Central memory CD8-positive, alpha-beta T cell (primary cell): ENCODE data around the gene C1orf53.

Experiments
- ATAC-seq: fragments of 150-1000 bp; cut with Tn5 transposase; replicated peaks from 2 replicates; pipeline ENCODE4 v1.10.0; 2022; ENCODE audit warnings: mild to moderate bottlenecking, moderate FRiP score, moderate number of reproducible peaks; ENCODE audit not compliant: poor library complexity, severe bottlenecking; ENCODE audit errors: extremely low read depth
- DNase-seq, 2 donors: peaks; one replicate each; pipeline ENCODE4 v3.0.0; 2021; ENCODE audit warnings: low spot score in 2 of 2
- H3K27ac Mint-ChIP-seq: one replicate; pipeline ENCODE4 v1.8.0; 2022; ENCODE audit warnings: low read depth, mild to moderate bottlenecking, moderate library complexity, mixed read lengths
- H3K27me3 Mint-ChIP-seq: one replicate; pipeline ENCODE4 v1.8.0; 2022; ENCODE audit warnings: mixed read lengths
- H3K36me3 Mint-ChIP-seq: one replicate; pipeline ENCODE4 v1.8.0; 2022; ENCODE audit warnings: mild to moderate bottlenecking, moderate library complexity, mixed read lengths; ENCODE audit not compliant: insufficient read depth
- H3K4me1 Mint-ChIP-seq: one replicate; pipeline ENCODE4 v1.8.0; 2022; ENCODE audit warnings: mixed read lengths
- H3K4me3 Mint-ChIP-seq: one replicate; pipeline ENCODE4 v1.8.0; 2022; ENCODE audit warnings: mild to moderate bottlenecking, moderate library complexity, mixed read lengths
- H3K9me3 Mint-ChIP-seq: one replicate; pipeline ENCODE4 v1.8.0; 2022; ENCODE audit warnings: mixed read lengths

The C1orf53 gene

DNA sequence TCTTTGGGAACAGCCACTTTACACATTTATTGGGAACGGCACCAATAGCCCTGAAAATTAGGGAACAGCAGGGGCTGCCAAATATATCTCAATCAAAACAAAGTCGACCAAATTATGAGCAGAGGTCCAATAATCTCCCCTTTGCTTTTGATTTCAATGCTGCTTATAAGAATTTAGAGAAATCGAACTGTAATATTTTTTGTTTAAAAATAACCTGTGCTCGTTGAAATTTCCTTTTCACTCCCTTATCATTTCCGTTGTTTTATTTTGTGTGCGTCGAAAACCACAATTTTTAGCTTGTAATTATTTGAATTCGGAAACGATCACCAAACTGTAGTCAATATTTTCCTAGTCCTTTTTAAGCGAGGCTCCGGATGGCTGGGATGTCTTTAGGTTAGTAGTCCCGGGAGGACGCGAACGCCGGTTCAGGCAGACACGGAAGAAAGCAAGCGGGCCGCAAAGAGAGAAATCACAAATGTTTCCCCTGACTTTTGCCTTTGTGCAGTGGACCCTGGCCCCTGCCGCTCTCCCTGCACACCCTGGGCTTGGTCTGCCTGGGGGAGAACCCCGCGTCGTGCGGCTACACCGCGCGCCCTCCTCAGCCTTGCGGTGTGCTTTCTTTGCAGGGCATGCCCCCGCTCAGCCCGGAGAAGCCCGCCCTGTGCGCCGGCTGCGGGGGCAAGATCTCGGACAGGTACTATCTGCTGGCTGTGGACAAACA is 17.1 kb downstream of the C1orf53 start:
- H3K9me3 Mint-ChIP-seq = no peaks in the 10 kb centered on the region
- no peak for DNase-seq
- H3K36me3 Mint-ChIP-seq = peaks cover 11% of the 10 kb centered on the region
- peak overlapping the region; percentile 51 for H3K4me3 Mint-ChIP-seq
- peaks cover 95% of the 10 kb centered on the region for H3K27me3 Mint-ChIP-seq
- no peak overlapping the region for H3K27ac Mint-ChIP-seq
- H3K4me1 Mint-ChIP-seq = peaks cover 53% of the 10 kb centered on the region
- ATAC-seq = no peak

- peaks cover 53% of the 10 kb centered on the region for H3K4me1 Mint-ChIP-seq
- H3K4me3 Mint-ChIP-seq = peak overlapping the region; percentile 51
- H3K36me3 Mint-ChIP-seq = peaks cover 11% of the 10 kb centered on the region
- H3K27ac Mint-ChIP-seq = no peak overlapping the region
- ATAC-seq = no peak
- no peak for DNase-seq
- no peaks in the 10 kb centered on the region for H3K9me3 Mint-ChIP-seq
- peaks cover 95% of the 10 kb centered on the region for H3K27me3 Mint-ChIP-seq
These were observed 17.6 kb downstream of the C1orf53 start for GRCh38 chr1:197920067-197920396.

GRCh38 chr1:197920414-197921117 is 18.1 kb downstream of the C1orf53 start:
- peak overlapping the region; percentile 51 for H3K4me3 Mint-ChIP-seq
- DNase-seq (no peak), ATAC-seq (no peak)
- peaks cover 95% of the 10 kb centered on the region for H3K27me3 Mint-ChIP-seq
- no peaks in the 10 kb centered on the region for H3K9me3 Mint-ChIP-seq
- peaks cover 11% of the 10 kb centered on the region for H3K36me3 Mint-ChIP-seq
- no peak overlapping the region for H3K27ac Mint-ChIP-seq
- H3K4me1 Mint-ChIP-seq = peaks cover 50% of the 10 kb centered on the region

DNA sequence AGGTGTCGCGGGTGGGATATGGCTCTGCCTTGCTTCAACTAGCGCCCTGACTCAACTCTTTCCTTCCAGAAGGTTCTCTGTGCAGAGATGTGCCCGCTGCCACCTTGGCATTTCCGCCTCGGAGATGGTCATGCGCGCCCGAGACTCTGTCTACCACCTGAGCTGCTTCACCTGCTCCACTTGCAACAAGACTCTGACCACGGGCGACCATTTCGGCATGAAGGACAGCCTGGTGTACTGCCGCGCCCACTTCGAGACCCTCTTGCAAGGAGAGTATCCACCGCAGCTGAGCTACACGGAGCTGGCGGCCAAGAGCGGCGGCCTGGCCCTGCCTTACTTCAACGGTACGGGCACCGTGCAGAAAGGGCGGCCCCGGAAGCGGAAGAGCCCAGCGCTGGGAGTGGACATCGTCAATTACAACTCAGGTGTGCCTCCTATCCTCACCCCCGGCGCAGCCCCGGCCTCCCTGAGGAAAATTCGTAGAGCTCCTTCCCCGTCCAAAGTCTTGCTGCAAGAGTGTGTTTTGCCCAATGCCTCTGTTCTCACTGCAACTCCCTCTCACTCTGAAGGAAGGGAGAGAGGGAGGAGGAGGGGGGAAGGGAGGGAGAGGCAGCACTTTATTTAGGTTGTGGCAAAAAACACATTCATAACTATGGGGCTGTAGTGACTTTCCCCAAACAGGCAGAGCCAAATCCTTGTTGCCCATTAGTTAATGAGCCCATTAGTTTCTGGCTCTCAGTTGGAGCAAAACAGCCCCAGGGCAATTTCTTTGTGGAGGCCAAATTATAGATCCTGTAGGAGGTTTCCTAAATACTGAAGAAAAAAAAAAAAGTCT is 19.0 kb downstream of the C1orf53 start:
- H3K9me3 Mint-ChIP-seq = no peaks in the 10 kb centered on the region
- peaks cover 95% of the 10 kb centered on the region for H3K27me3 Mint-ChIP-seq
- no peak overlapping the region for H3K27ac Mint-ChIP-seq
- peaks cover 11% of the 10 kb centered on the region for H3K36me3 Mint-ChIP-seq
- DNase-seq = no peak
- peaks cover 41% of the 10 kb centered on the region for H3K4me1 Mint-ChIP-seq
- no peak for ATAC-seq
- no peak overlapping the region for H3K4me3 Mint-ChIP-seq

- peaks cover 35% of the 10 kb centered on the region for H3K4me1 Mint-ChIP-seq
- DNase-seq (no peak), ATAC-seq (no peak)
- no peaks in the 10 kb centered on the region for H3K9me3 Mint-ChIP-seq
- no peak overlapping the region for H3K4me3 Mint-ChIP-seq
- peaks cover 95% of the 10 kb centered on the region for H3K27me3 Mint-ChIP-seq
- no peak overlapping the region for H3K27ac Mint-ChIP-seq
- peaks cover 11% of the 10 kb centered on the region for H3K36me3 Mint-ChIP-seq
These were observed 19.6 kb downstream of the C1orf53 start for GRCh38 chr1:197922070-197922390.

DNA sequence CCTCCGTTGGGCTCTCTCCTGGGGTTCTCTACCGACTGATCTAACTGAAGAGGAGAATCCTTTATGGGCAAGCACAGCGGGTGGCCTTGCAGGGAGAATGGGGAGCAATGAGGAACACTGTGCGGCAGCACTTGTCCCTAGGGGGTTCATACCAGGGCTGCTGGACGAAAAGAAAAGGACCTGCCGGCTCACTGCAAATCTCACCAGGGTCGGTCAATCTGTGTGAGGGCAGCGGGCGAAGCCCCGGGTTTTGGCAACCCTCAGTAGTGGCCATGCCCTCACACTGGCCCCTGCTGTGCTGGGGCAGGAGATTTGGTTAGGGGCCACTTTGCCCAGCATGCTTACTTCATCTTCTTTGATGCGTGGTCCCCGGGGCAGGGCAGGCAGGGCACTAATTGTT is 20.6 kb downstream of the C1orf53 start:
- ATAC-seq (no peak), DNase-seq (no peak)
- H3K27me3 Mint-ChIP-seq = peaks cover 95% of the 10 kb centered on the region
- H3K27ac Mint-ChIP-seq = no peak overlapping the region
- H3K36me3 Mint-ChIP-seq = peaks cover 9% of the 10 kb centered on the region
- H3K4me3 Mint-ChIP-seq = no peak overlapping the region
- H3K4me1 Mint-ChIP-seq = peaks cover 25% of the 10 kb centered on the region
- no peaks in the 10 kb centered on the region for H3K9me3 Mint-ChIP-seq

- Mint-ChIP-seq H3K27ac (no peak overlapping the region), H3K4me1 (peaks cover 17% of the 10 kb centered on the region), H3K27me3 (peaks cover 92% of the 10 kb centered on the region), H3K9me3 (no peaks in the 10 kb centered on the region), H3K36me3 (no peaks in the 10 kb centered on the region), H3K4me3 (no peak overlapping the region)
- ATAC-seq = no peak
- DNase-seq = no peak
These were observed 22.2 kb downstream of the C1orf53 start for GRCh38 chr1:197924516-197925123.

GRCh38 chr1:197927908-197928665 is 25.7 kb downstream of the C1orf53 start:
- ATAC-seq (no peak), DNase-seq (no peak)
- Mint-ChIP-seq H3K4me3 (no peak overlapping the region), H3K9me3 (no peaks in the 10 kb centered on the region), H3K27ac (no peak overlapping the region), H3K36me3 (no peaks in the 10 kb centered on the region), H3K4me1 (peaks cover 7% of the 10 kb centered on the region), H3K27me3 (peaks cover 86% of the 10 kb centered on the region)

- ATAC-seq = peak; percentile 58
- no peak overlapping the region for H3K4me3 Mint-ChIP-seq
- peaks cover 88% of the 10 kb centered on the region for H3K27me3 Mint-ChIP-seq
- H3K4me1 Mint-ChIP-seq = peaks cover 7% of the 10 kb centered on the region
- H3K36me3 Mint-ChIP-seq = no peaks in the 10 kb centered on the region
- H3K9me3 Mint-ChIP-seq = no peaks in the 10 kb centered on the region
- no peak for DNase-seq
- H3K27ac Mint-ChIP-seq = no peak overlapping the region
These were observed 26.5 kb downstream of the C1orf53 start for GRCh38 chr1:197928849-197929336.

DNA sequence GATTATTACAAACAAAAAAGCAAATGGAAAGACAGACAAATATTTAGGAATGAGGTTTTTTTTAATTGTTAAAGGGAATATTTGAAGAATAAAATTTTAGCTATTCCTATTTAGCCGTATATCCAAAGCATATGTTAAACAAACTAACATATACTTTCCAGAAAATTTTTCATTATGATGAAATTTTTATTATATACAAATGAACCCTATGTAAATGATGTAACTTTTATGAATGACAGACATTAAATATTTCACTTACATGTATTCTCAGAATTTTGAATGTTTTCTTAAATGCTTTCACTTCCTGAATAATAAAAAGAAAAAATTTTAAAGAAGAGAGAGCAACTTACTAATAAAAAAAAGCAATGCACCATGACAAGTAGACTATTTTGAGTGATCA is 30.6 kb downstream of the C1orf53 start:
- Mint-ChIP-seq H3K36me3 (no peaks in the 10 kb centered on the region), H3K4me3 (no peak overlapping the region)
- no peak for ATAC-seq

DNA sequence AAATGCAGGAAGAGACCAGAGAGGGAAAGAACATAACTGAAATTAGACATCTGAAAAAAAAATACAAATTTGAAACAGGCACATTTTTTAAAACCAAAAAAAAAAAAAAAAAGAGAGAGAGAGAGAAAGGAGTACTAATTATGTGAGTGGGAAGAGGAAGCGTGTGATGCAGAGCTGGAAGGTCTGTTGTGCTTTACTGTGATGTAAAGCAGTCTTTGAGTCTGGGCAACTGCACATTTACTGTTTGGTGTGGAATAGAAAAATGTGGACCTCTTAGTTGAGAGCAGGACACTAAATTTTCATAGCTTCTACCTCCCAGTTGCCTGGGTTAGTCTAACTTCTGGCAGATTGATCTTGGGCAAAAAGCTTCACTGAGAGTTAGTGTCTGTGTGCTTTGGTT is 31.2 kb downstream of the C1orf53 start:
- no peaks in the 10 kb centered on the region for H3K9me3 Mint-ChIP-seq
- peaks cover 68% of the 10 kb centered on the region for H3K27me3 Mint-ChIP-seq
- H3K4me3 Mint-ChIP-seq = no peak overlapping the region
- no peak for DNase-seq
- H3K36me3 Mint-ChIP-seq = no peaks in the 10 kb centered on the region
- peaks cover 4% of the 10 kb centered on the region for H3K4me1 Mint-ChIP-seq
- ATAC-seq = no peak
- H3K27ac Mint-ChIP-seq = no peak overlapping the region

More for the DNA sequence above, 30.6 kb downstream of the C1orf53 start:
- DNase-seq = no peak
- Mint-ChIP-seq H3K4me1 (peaks cover 7% of the 10 kb centered on the region), H3K27ac (no peak overlapping the region), H3K9me3 (no peaks in the 10 kb centered on the region), H3K27me3 (peaks cover 68% of the 10 kb centered on the region)

DNA sequence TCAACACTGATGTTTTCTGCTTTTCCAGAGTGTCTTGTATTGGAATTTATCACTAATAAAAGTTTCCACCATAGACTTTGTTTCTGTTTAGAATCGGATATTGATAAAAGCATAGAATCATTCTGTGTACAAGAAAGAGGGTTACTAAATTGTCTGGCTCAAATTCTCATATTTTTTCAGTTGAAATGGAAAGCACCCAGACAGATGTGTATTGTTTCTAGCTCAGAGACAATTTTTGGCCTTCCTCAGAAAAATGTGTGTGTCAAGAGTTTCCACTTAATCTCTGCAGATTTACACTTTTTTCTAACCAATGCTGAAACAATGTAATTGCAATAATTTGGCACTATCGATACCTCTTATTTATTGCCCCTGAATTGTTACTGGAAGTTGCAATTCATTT is 35.0 kb downstream of the C1orf53 start:
- H3K4me3 Mint-ChIP-seq = no peak overlapping the region
- H3K27me3 Mint-ChIP-seq = peaks cover 59% of the 10 kb centered on the region
- no peaks in the 10 kb centered on the region for H3K9me3 Mint-ChIP-seq
- no peak for ATAC-seq
- no peak overlapping the region for H3K27ac Mint-ChIP-seq
- peaks cover 2% of the 10 kb centered on the region for H3K36me3 Mint-ChIP-seq
- DNase-seq = no peak
- H3K4me1 Mint-ChIP-seq = no peaks in the 10 kb centered on the region
